Measurements from ENCODE around the gene CFAP54.

DNA sequence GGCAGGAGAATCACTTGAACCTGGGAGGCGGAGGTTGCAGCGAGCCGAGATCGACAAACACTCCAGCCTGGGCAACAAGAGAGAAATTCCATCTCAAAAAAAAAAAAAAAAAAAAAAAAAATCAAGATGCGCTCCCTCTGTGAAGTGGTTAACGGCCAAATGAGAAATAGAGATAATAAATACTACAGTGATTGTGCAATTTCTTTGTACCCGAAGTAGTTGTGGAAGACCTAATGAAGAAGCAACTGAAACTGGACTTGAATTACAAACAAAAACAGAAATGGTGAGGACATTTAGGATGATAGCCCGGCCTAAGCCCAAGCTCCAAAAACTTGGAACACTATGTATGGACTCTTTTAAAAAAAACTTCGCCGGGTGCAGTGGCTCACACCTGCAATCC, 45.0 kb upstream of the CFAP54 start:
- TF ChIP-seq, protein P1, sequence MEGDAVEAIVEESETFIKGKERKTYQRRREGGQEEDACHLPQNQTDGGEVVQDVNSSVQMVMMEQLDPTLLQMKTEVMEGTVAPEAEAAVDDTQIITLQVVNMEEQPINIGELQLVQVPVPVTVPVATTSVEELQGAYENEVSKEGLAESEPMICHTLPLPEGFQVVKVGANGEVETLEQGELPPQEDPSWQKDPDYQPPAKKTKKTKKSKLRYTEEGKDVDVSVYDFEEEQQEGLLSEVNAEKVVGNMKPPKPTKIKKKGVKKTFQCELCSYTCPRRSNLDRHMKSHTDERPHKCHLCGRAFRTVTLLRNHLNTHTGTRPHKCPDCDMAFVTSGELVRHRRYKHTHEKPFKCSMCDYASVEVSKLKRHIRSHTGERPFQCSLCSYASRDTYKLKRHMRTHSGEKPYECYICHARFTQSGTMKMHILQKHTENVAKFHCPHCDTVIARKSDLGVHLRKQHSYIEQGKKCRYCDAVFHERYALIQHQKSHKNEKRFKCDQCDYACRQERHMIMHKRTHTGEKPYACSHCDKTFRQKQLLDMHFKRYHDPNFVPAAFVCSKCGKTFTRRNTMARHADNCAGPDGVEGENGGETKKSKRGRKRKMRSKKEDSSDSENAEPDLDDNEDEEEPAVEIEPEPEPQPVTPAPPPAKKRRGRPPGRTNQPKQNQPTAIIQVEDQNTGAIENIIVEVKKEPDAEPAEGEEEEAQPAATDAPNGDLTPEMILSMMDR (IDR thresholded peaks at IDR 0.05; ENCODE audit: insufficient read depth, low read depth, low read length) = no peak
- no peak for TF ChIP-seq EZH2 (IDR thresholded peaks at IDR 0.05; ENCODE audit: insufficient read depth, low read length)
